HCT116 (cell line): ENCODE data around the gene STK39.

Experiments
- CEBPB ChIP-seq: IDR thresholded peaks from 2 replicates; pipeline ENCODE4 v1.6.1; 2012; ENCODE audit warnings: low read depth
- ELF1 ChIP-seq: IDR thresholded peaks from 2 replicates; pipeline ENCODE4 v1.6.1; 2012; ENCODE audit warnings: low read depth, borderline replicate concordance
- EZH2 ChIP-seq: fragments of 200-600 bp; sonication (generic); IDR thresholded peaks from 2 replicates; pipeline ENCODE4 v1.6.1; 2017; ENCODE audit warnings: antibody characterized with exemption, mixed run types
- EZH2phosphoT487 ChIP-seq: fragments of 200-600 bp; IDR thresholded peaks from 2 replicates; pipeline ENCODE4 v1.6.1; 2018; ENCODE audit warnings: antibody characterized with exemption, borderline replicate concordance
- POLR2A ChIP-seq: IDR thresholded peaks from 2 replicates; pipeline ENCODE4 v1.7.0; 2011; ENCODE audit warnings: borderline replicate concordance; ENCODE audit not compliant: insufficient read depth, insufficient read length; ENCODE audit errors: extremely low read depth
- RAD21 ChIP-seq: IDR thresholded peaks from 2 replicates; pipeline ENCODE4 v1.6.1; 2012; ENCODE audit warnings: low read depth, mild to moderate bottlenecking
- SP1 ChIP-seq: IDR thresholded peaks from 2 replicates; pipeline ENCODE4 v1.6.1; 2012; ENCODE audit warnings: low read depth
- YY1 ChIP-seq: IDR thresholded peaks from 2 replicates; pipeline ENCODE4 v1.6.1; 2011; ENCODE audit warnings: low read length, low read depth, moderate library complexity, mild to moderate bottlenecking; ENCODE audit not compliant: insufficient replicate concordance; ENCODE audit errors: extremely low read depth
- ZNF274 ChIP-seq: fragments of 200-500 bp; sonication (Bioruptor generic); IDR thresholded peaks from 2 replicates; pipeline ENCODE4 v1.6.1; 2014; ENCODE audit warnings: mild to moderate bottlenecking, low read depth, low read length, inconsistent platforms
- TF ChIP-seq, protein P1 (sequence below), 3 experiments: fragments of 200-600 bp in 1 of 3; sonication (generic) in 1 of 3; IDR thresholded peaks in 2 of 3; conservative IDR thresholded peaks in 1 of 3; 2 replicates each; pipeline ENCODE4 v1.5.1; 2012 to 2017; ENCODE audit warnings: low read depth in 2 of 3, low read length in 2 of 3, antibody characterized with exemption in 1 of 3, borderline replicate concordance in 1 of 3, control low read depth in 1 of 3, mild to moderate bottlenecking in 1 of 3, mixed read lengths in 1 of 3, mixed run types in 1 of 3, moderate library complexity in 1 of 3; ENCODE audit not compliant: insufficient read depth in 1 of 3
- TF ChIP-seq, protein P2 (sequence below): IDR thresholded peaks from 2 replicates; pipeline ENCODE4 v1.6.1; 2012
- TF ChIP-seq, protein P3 (sequence below): IDR thresholded peaks from 2 replicates; pipeline ENCODE4 v1.6.1; 2012; ENCODE audit warnings: low read depth

DNA sequence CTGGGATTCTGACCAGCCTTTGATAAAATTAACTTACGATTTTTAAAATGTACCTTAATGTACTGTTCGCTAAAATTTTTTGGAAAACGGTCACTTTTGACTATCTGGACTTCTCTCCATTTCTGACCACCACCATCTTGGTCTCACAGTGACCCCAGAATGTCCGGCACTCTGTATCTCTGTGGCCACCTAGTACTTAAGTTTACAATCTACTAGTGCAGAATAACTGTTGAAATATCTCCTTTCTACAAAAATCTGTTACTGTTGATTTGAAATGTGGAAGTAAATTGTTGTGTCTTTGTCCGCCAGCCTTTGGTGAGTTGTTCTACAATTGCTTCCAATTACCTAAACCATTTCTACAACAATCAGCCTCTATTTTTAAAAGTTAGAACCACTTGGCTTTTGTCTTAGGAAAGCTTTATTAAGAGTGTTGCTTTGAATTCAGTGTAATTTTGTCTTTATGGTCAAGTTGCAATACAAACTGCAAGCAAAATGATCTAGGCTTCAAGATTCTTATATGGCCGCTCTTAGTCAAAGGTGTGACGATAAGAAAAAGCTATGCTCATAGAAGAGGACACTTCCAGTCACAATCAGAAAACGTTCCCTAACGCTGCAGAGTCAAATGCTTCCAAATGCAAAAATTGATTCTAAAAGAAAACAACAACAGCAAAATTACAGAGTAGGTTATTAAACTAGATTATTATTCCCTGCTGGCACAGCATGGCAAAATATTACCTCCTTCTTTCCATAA is 283.3 kb downstream of the STK39 start:
- TF ChIP-seq ZNF274, result no peak
- no peak for TF ChIP-seq YY1
- no peak for TF ChIP-seq SP1
- TF ChIP-seq, protein P1, sequence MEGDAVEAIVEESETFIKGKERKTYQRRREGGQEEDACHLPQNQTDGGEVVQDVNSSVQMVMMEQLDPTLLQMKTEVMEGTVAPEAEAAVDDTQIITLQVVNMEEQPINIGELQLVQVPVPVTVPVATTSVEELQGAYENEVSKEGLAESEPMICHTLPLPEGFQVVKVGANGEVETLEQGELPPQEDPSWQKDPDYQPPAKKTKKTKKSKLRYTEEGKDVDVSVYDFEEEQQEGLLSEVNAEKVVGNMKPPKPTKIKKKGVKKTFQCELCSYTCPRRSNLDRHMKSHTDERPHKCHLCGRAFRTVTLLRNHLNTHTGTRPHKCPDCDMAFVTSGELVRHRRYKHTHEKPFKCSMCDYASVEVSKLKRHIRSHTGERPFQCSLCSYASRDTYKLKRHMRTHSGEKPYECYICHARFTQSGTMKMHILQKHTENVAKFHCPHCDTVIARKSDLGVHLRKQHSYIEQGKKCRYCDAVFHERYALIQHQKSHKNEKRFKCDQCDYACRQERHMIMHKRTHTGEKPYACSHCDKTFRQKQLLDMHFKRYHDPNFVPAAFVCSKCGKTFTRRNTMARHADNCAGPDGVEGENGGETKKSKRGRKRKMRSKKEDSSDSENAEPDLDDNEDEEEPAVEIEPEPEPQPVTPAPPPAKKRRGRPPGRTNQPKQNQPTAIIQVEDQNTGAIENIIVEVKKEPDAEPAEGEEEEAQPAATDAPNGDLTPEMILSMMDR (IDR thresholded peaks at IDR 0.05 in 2 of 3, conservative IDR thresholded peaks at IDR 0.05 in 1 of 3; ENCODE audit: borderline replicate concordance in 1 of 3, insufficient read depth in 1 of 3, low read depth in 2 of 3, low read length in 2 of 3), result no peak
- no peak for TF ChIP-seq CEBPB
- TF ChIP-seq, protein P2, sequence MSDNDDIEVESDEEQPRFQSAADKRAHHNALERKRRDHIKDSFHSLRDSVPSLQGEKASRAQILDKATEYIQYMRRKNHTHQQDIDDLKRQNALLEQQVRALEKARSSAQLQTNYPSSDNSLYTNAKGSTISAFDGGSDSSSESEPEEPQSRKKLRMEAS, result no peak
- TF ChIP-seq POLR2A, result no peak
- TF ChIP-seq EZH2phosphoT487, result no peak
- no peak for TF ChIP-seq EZH2
- no peak for TF ChIP-seq RAD21
- TF ChIP-seq ELF1, result no peak
- TF ChIP-seq, protein P3, sequence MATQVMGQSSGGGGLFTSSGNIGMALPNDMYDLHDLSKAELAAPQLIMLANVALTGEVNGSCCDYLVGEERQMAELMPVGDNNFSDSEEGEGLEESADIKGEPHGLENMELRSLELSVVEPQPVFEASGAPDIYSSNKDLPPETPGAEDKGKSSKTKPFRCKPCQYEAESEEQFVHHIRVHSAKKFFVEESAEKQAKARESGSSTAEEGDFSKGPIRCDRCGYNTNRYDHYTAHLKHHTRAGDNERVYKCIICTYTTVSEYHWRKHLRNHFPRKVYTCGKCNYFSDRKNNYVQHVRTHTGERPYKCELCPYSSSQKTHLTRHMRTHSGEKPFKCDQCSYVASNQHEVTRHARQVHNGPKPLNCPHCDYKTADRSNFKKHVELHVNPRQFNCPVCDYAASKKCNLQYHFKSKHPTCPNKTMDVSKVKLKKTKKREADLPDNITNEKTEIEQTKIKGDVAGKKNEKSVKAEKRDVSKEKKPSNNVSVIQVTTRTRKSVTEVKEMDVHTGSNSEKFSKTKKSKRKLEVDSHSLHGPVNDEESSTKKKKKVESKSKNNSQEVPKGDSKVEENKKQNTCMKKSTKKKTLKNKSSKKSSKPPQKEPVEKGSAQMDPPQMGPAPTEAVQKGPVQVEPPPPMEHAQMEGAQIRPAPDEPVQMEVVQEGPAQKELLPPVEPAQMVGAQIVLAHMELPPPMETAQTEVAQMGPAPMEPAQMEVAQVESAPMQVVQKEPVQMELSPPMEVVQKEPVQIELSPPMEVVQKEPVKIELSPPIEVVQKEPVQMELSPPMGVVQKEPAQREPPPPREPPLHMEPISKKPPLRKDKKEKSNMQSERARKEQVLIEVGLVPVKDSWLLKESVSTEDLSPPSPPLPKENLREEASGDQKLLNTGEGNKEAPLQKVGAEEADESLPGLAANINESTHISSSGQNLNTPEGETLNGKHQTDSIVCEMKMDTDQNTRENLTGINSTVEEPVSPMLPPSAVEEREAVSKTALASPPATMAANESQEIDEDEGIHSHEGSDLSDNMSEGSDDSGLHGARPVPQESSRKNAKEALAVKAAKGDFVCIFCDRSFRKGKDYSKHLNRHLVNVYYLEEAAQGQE, result no peak
